ENCODE data around the gene OXLD1.

DNA sequence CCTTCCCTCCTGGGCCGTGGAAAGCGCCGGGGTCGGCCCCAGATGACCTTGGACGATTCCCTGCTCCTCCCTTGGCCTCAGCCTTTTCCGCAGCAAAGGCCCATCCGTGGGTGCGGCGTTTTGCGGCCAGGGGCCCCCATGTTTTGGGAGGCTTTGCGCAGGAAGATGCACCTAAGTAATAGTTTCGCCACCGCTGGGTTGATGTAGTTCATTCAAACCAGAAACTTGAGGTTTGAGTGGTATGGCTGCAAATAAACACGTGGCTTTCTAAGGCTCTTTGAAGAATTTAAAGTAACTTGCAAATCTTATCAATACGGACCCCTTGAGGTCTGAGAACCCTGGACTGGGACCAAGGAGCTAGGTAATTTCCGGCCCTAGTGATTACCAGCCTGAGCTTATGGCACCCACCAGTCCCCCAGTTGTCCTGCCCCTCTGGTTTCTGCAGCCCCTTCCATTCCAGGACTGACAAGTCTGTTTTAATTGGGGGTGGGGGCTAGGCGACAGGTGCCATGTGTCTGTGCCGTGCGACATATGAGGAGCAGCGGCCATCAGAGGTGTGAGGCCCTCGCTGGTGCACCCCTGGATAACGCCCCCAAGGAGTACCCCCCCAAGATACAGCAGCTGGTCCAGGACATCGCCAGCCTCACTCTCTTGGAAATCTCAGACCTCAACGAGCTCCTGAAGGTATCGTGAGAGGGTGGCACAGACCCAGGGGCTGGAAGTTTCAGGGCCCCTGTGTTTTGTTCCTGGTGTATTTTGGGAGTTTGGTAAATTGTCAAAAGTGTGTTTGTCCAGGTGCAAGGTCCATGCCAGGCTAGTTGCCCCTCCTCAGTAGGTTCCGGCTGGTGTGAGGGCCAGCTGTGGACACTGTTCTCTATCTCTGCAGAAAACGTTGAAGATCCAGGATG lies 37.6 kb upstream of the OXLD1 start:
- TF ChIP-seq, protein P1, sequence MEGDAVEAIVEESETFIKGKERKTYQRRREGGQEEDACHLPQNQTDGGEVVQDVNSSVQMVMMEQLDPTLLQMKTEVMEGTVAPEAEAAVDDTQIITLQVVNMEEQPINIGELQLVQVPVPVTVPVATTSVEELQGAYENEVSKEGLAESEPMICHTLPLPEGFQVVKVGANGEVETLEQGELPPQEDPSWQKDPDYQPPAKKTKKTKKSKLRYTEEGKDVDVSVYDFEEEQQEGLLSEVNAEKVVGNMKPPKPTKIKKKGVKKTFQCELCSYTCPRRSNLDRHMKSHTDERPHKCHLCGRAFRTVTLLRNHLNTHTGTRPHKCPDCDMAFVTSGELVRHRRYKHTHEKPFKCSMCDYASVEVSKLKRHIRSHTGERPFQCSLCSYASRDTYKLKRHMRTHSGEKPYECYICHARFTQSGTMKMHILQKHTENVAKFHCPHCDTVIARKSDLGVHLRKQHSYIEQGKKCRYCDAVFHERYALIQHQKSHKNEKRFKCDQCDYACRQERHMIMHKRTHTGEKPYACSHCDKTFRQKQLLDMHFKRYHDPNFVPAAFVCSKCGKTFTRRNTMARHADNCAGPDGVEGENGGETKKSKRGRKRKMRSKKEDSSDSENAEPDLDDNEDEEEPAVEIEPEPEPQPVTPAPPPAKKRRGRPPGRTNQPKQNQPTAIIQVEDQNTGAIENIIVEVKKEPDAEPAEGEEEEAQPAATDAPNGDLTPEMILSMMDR (IDR thresholded peaks at IDR 0.05), result no peak
- TF ChIP-seq GABPA (IDR thresholded peaks at IDR 0.05; ENCODE audit: low read depth), result no peak
- no peak for TF ChIP-seq SIN3A (IDR thresholded peaks at IDR 0.05; ENCODE audit: borderline replicate concordance, low read depth, low read length)
- no peak for TF ChIP-seq SMC3 (IDR thresholded peaks at IDR 0.05; ENCODE audit: low read depth, low read length)
- TF ChIP-seq EP300 (IDR thresholded peaks at IDR 0.05; ENCODE audit: borderline replicate concordance in 1 of 2, low read depth in 1 of 2, low read length in 1 of 2), result no peak
- TF ChIP-seq TAF1 (IDR thresholded peaks at IDR 0.05; ENCODE audit: borderline replicate concordance, low read depth, low read length), result no peak
- TF ChIP-seq EZH2phosphoT487 (IDR thresholded peaks at IDR 0.05; ENCODE audit: borderline replicate concordance, low read depth), result no peak
- TF ChIP-seq MXI1 (IDR thresholded peaks at IDR 0.05; ENCODE audit: low read depth, low read length), result no peak
- no peak for TF ChIP-seq RXRA (IDR thresholded peaks at IDR 0.05; ENCODE audit: borderline replicate concordance, low read depth)
- TF ChIP-seq RAD21 (IDR thresholded peaks at IDR 0.05; ENCODE audit: low read length), result no peak
